ENCODE data around the gene KCNB1.

DNA sequence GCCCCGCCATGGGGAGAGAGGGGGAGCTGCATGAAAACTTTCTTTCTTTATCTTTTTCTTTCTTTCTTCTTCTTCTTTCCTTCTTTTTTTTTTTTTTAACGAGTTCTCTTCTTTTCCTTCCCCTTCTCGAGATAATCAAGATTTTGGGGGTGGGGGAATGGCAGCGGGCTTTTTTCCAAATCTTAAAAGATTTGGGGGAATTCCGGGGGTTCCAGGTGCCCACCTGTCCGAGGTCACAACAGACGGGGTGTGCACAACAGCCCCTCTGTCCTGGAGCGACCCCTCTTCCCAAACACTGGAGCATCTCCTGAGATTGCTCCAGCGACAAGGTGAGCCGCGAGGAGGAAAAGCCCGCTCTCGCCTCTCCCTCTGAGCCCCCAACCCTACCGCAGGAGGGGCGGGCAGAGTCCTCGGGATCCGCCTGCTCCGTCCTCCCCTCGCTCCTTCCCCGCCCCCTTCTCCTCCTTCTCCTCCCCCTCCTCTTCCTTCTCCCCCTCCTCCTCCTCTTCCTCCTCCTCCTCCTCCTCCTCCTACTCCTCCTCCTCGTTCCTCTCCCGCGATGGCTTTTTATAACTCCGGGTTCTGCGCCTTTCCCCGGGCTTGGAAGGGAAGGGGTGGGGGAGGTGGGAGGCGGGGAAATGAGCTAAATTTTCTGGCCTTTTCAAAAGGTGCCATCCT lies 689 bp upstream of the KCNB1 start:
- TF ChIP-seq RAD21 (IDR thresholded peaks at IDR 0.05; ENCODE audit: low read length): no peak
- TF ChIP-seq, protein P1, sequence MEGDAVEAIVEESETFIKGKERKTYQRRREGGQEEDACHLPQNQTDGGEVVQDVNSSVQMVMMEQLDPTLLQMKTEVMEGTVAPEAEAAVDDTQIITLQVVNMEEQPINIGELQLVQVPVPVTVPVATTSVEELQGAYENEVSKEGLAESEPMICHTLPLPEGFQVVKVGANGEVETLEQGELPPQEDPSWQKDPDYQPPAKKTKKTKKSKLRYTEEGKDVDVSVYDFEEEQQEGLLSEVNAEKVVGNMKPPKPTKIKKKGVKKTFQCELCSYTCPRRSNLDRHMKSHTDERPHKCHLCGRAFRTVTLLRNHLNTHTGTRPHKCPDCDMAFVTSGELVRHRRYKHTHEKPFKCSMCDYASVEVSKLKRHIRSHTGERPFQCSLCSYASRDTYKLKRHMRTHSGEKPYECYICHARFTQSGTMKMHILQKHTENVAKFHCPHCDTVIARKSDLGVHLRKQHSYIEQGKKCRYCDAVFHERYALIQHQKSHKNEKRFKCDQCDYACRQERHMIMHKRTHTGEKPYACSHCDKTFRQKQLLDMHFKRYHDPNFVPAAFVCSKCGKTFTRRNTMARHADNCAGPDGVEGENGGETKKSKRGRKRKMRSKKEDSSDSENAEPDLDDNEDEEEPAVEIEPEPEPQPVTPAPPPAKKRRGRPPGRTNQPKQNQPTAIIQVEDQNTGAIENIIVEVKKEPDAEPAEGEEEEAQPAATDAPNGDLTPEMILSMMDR (conservative IDR thresholded peaks at IDR 0.05; ENCODE audit: low read depth, low read length): no peak
- no peak for TF ChIP-seq POLR2A (IDR thresholded peaks at IDR 0.05; ENCODE audit: low read depth, low read length)
- TF ChIP-seq RFX5 (IDR thresholded peaks at IDR 0.05; ENCODE audit: low read depth, low read length): no peak
- TF ChIP-seq NFE2L2 (IDR thresholded peaks at IDR 0.05; ENCODE audit: low read depth, low read length): no peak
- no peak for TF ChIP-seq BHLHE40 (IDR thresholded peaks at IDR 0.05; ENCODE audit: low read depth, low read length)
- TF ChIP-seq, protein P2, sequence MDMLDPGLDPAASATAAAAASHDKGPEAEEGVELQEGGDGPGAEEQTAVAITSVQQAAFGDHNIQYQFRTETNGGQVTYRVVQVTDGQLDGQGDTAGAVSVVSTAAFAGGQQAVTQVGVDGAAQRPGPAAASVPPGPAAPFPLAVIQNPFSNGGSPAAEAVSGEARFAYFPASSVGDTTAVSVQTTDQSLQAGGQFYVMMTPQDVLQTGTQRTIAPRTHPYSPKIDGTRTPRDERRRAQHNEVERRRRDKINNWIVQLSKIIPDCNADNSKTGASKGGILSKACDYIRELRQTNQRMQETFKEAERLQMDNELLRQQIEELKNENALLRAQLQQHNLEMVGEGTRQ (IDR thresholded peaks at IDR 0.05; ENCODE audit: low read depth, low read length): no peak
- TF ChIP-seq SMC3 (IDR thresholded peaks at IDR 0.05; ENCODE audit: low read depth, low read length): no peak
- TF ChIP-seq CEBPB (IDR thresholded peaks at IDR 0.05; ENCODE audit: low read depth, low read length): no peak
- no peak for TF ChIP-seq MAFK (IDR thresholded peaks at IDR 0.05; ENCODE audit: low read depth, low read length)
- no peak for TF ChIP-seq MXI1 (IDR thresholded peaks at IDR 0.05; ENCODE audit: borderline replicate concordance, low read depth, low read length)

All from IMR-90 (cell line).